HL-60 (cell line): Measurements from ENCODE around the gene SPATA17.

Experiments
- DNase-seq, 2 experiments: peaks; one replicate each; pipeline ENCODE4 v3.0.0-alpha.2; 2010 to 2020; ENCODE audit warnings: low read depth in 1 of 2, low spot score in 1 of 2
- H3K27ac ChIP-seq: fragments of 250-450 bp; sonication (Bioruptor Pico); replicated peaks from 2 replicates; pipeline ENCODE4 v1.5.1; 2020; ENCODE audit warnings: mild to moderate bottlenecking, moderate library complexity
- H3K27me3 ChIP-seq: fragments of 250-450 bp; sonication (Bioruptor Pico); 2 replicates; pipeline ENCODE4 v1.5.1; 2021; ENCODE audit warnings: mild to moderate bottlenecking, moderate library complexity; ENCODE audit not compliant: insufficient read depth, poor library complexity, severe bottlenecking
- H3K4me3 ChIP-seq: replicated peaks from 2 replicates; pipeline ENCODE4 v1.5.1; 2011; ENCODE audit warnings: mild to moderate bottlenecking, control low read depth, low read length; ENCODE audit not compliant: insufficient read depth
- CTCF ChIP-seq: IDR thresholded peaks from one replicate; pipeline ENCODE4 v1.5.1; 2011; ENCODE audit warnings: low read length, control low read depth, inconsistent platforms; ENCODE audit not compliant: insufficient read depth
- GABPA ChIP-seq: IDR thresholded peaks from 2 replicates; pipeline ENCODE4 v1.6.1; 2012; ENCODE audit warnings: low read depth
- POLR2AphosphoS5 ChIP-seq: IDR thresholded peaks from 2 replicates; pipeline ENCODE4 v1.6.1; 2012; ENCODE audit warnings: low read depth
- REST ChIP-seq: IDR thresholded peaks from 2 replicates; pipeline ENCODE4 v1.6.1; 2012; ENCODE audit warnings: low read depth; ENCODE audit not compliant: insufficient replicate concordance
- SPI1 ChIP-seq: IDR thresholded peaks from 2 replicates; pipeline ENCODE4 v1.6.1; 2012; ENCODE audit warnings: low read depth, mild to moderate bottlenecking, borderline replicate concordance

The SPATA17 gene

DNA sequence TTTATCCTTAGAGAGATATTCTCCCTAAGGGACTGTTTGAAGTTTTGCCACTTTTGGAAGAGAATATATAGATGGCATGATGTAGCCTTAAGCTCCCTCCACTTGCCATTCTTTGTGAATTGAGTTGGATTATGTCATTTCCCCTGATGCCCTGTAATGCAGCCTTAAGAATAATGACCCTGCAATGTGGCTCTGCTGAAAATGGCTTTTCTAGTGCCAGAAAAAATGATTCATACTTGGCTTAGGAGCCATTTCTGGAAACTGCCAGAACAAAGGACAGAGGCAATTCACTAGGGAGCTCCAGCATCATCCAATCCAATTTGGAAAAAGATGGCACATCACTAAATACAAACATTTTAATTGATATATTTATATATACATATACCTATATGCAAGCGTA, 265.3 kb downstream of the SPATA17 start:
- H3K4me3 ChIP-seq: no peak overlapping the region
- H3K27ac ChIP-seq: no peak overlapping the region
- TF ChIP-seq SPI1 (no peak), POLR2AphosphoS5 (no peak), GABPA (no peak), REST (no peak), CTCF (no peak)
- no peak for DNase-seq
- no peaks in the 10 kb centered on the region for H3K27me3 ChIP-seq

- no peak for DNase-seq
- no peak for TF ChIP-seq POLR2AphosphoS5
- no peak for TF ChIP-seq SPI1
- TF ChIP-seq GABPA: no peak
- TF ChIP-seq CTCF: no peak
- TF ChIP-seq REST: no peak
- Histone ChIP-seq H3K4me3 (no peak overlapping the region), H3K27ac (no peak overlapping the region), H3K27me3 (no peaks in the 10 kb centered on the region)
Observed at GRCh38 chr1:217897100-217897499, 266.0 kb downstream of the SPATA17 start.

DNA sequence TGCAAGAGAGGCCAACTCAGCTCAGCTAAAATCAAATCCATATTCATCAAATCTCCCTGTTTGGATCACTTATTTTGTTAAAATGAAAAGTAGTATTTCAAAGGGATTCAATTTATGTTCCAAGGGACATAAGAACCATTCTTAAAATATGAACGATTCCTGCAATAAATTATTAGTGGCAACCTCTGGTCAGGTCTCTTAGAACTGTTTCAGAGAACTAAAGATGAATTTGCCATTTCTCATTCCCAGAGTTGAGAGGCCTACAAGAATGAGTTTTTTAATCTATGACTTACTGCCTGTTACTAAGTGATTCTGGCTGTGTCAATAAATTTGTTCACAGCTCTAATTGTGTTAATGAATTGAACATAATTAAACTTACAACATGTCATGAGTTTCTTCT, 268.5 kb downstream of the SPATA17 start:
- H3K27me3 ChIP-seq: no peaks in the 10 kb centered on the region
- no peak overlapping the region for H3K27ac ChIP-seq
- no peak overlapping the region for H3K4me3 ChIP-seq
- no peak for DNase-seq
- no peak for TF ChIP-seq SPI1
- no peak for TF ChIP-seq REST
- no peak for TF ChIP-seq GABPA
- TF ChIP-seq CTCF: no peak
- no peak for TF ChIP-seq POLR2AphosphoS5
